Activated T-helper 2 cell treated with anti-CD3 and anti-CD28 coated beads, Interferon-gamma antibody, Interleukin-2, Interleukin-4, amounts not matched to agents 10 μg/mL and 5 μg/mL and 100 μg/mL, durations not matched to agents 14 hours and 24 hours and 36 hours (primary cell): ENCODE results near the gene TRABD2A. TPM values are rescaled to one million over a fixed set of nuclear protein-coding genes. Genes with fewer than 3 reads are reported as not detected.
"Not testable (repeated sequence)": the region's sequence is repeated elsewhere in the genome, so short reads cannot be mapped to it uniquely, and the experiment has no call there.

ENCODE experiments used
- DNase-seq: peaks from one replicate; pipeline ENCODE4 v3.0.0; 2021; ENCODE audit warnings: low spot score
- H3K27ac Mint-ChIP-seq: one replicate; pipeline ENCODE4 v1.8.0; 2021; ENCODE audit warnings: mixed read lengths
- H3K27me3 Mint-ChIP-seq: one replicate; pipeline ENCODE4 v1.8.0; 2021; ENCODE audit warnings: low read depth, mixed read lengths
- H3K36me3 Mint-ChIP-seq: one replicate; pipeline ENCODE4 v1.8.0; 2021; ENCODE audit warnings: low read depth, mixed read lengths
- H3K4me1 Mint-ChIP-seq: one replicate; pipeline ENCODE4 v1.8.0; 2021; ENCODE audit warnings: low read depth, mixed read lengths
- H3K4me3 Mint-ChIP-seq: one replicate; pipeline ENCODE4 v1.8.0; 2021; ENCODE audit warnings: low read depth, mild to moderate bottlenecking, moderate library complexity, mixed read lengths
- H3K9me3 Mint-ChIP-seq: one replicate; pipeline ENCODE4 v1.8.0; 2021; ENCODE audit warnings: mixed read lengths
- intact Hi-C: fragments of 100-400 bp; cut with micrococcal nuclease; formaldehyde crosslinking; loops from one replicate; pipeline ENCODE4 v1.15.1; 2023
- total RNA-seq: library from RNA; stranded (reverse); gene quantifications from 2 replicates; pipeline ENCODE4 v1.2.3, GENCODE V29; 2022

Gene TRABD2A, protein sequence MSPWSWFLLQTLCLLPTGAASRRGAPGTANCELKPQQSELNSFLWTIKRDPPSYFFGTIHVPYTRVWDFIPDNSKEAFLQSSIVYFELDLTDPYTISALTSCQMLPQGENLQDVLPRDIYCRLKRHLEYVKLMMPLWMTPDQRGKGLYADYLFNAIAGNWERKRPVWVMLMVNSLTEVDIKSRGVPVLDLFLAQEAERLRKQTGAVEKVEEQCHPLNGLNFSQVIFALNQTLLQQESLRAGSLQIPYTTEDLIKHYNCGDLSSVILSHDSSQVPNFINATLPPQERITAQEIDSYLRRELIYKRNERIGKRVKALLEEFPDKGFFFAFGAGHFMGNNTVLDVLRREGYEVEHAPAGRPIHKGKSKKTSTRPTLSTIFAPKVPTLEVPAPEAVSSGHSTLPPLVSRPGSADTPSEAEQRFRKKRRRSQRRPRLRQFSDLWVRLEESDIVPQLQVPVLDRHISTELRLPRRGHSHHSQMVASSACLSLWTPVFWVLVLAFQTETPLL
- 67.9 and 71.2 TPM in 2 replicates for total RNA-seq

GRCh38 chr2:84880645-84881521, at the start of gene TRABD2A:
Gene TRABD2A, minus strand, starts transcription at chr2:84881084. Its CDS starts 45 bp downstream, at chr2:84881039.
- H3K4me3 Mint-ChIP-seq, result peak within 1 kb of the TSS; percentile 97

GRCh38 chr2:84927275-84927627, 46.4 kb upstream of the TRABD2A start:
- no peaks in the 10 kb centered on the region for H3K27me3 Mint-ChIP-seq
- peaks cover 58% of the 10 kb centered on the region for H3K4me1 Mint-ChIP-seq
- peaks cover 8% of the 10 kb centered on the region for H3K36me3 Mint-ChIP-seq
- H3K27ac Mint-ChIP-seq, result peak overlapping the region; percentile 92
- H3K4me3 Mint-ChIP-seq, result peak overlapping the region; percentile 91
- DNase-seq, result no peak
- no peaks in the 10 kb centered on the region for H3K9me3 Mint-ChIP-seq
- intact Hi-C loops, result loop anchor here (1.0 to 2.0 kb wide), 3 partner anchors 11 to 358 kb away; partner anchors contain the start of gene KCMF1

More at GRCh38 chr2:84880645-84881521, at the start of gene TRABD2A:
- Mint-ChIP-seq H3K9me3 (no peaks in the 10 kb centered on the region), H3K36me3 (peaks cover 32% of the 10 kb centered on the region), H3K4me1 (peaks cover 53% of the 10 kb centered on the region), H3K27ac (peak within 1 kb of the TSS; percentile 95), H3K27me3 (no peaks in the 10 kb centered on the region)
- intact Hi-C loops, result loop anchor here (1.0 to 10.0 kb wide), 4 partner anchors 25 to 236 kb away; no protein-coding TSS in a partner anchor
- peak; percentile 57 for DNase-seq

- Mint-ChIP-seq H3K4me3 (peak overlapping the region; percentile 91), H3K4me1 (peaks cover 49% of the 10 kb centered on the region), H3K27me3 (no peaks in the 10 kb centered on the region)
These were observed 45.0 kb upstream of the TRABD2A start for GRCh38 chr2:84925724-84926376.

DNA sequence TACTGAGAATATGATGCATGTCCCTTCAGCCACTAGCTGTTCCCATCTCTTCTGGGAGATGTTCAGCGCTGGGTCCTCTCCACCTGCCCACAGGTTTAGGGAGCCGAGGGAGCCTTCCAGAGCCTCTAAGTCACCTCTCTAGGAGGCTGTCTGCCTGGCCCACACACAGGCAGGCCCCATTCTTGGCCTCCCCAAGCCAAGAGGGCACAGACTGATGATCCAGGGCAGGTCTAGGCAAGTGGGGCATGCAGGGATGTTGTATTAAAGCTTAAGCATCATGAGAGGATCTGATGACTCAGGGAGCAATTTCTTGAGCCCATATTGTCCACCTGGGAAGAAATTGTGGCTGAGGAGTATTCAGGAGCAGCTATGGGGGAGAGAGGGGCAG, 44.4 kb upstream of the TRABD2A start:
- no peak for DNase-seq
- H3K4me1 Mint-ChIP-seq, result peaks cover 47% of the 10 kb centered on the region
- peak overlapping the region; percentile 23 for H3K4me3 Mint-ChIP-seq
- peaks cover 7% of the 10 kb centered on the region for H3K36me3 Mint-ChIP-seq
- H3K9me3 Mint-ChIP-seq, result no peaks in the 10 kb centered on the region
- H3K27me3 Mint-ChIP-seq, result no peaks in the 10 kb centered on the region
- peak overlapping the region; percentile 92 for H3K27ac Mint-ChIP-seq
- intact Hi-C loops, result loop anchor here (1.0 to 2.0 kb wide), 4 partner anchors 17 to 430 kb away; no protein-coding TSS in a partner anchor

More at GRCh38 chr2:84925724-84926376, 45.0 kb upstream of the TRABD2A start:
- H3K9me3 Mint-ChIP-seq, result no peaks in the 10 kb centered on the region
- H3K36me3 Mint-ChIP-seq, result peaks cover 7% of the 10 kb centered on the region
- H3K27ac Mint-ChIP-seq, result peak overlapping the region; percentile 92
- peak; percentile 97 for DNase-seq
- intact Hi-C loops, result loop anchor here (1.0 to 2.0 kb wide), 8 partner anchors 18 to 431 kb away; partner anchors contain the start of gene KCMF1

DNA sequence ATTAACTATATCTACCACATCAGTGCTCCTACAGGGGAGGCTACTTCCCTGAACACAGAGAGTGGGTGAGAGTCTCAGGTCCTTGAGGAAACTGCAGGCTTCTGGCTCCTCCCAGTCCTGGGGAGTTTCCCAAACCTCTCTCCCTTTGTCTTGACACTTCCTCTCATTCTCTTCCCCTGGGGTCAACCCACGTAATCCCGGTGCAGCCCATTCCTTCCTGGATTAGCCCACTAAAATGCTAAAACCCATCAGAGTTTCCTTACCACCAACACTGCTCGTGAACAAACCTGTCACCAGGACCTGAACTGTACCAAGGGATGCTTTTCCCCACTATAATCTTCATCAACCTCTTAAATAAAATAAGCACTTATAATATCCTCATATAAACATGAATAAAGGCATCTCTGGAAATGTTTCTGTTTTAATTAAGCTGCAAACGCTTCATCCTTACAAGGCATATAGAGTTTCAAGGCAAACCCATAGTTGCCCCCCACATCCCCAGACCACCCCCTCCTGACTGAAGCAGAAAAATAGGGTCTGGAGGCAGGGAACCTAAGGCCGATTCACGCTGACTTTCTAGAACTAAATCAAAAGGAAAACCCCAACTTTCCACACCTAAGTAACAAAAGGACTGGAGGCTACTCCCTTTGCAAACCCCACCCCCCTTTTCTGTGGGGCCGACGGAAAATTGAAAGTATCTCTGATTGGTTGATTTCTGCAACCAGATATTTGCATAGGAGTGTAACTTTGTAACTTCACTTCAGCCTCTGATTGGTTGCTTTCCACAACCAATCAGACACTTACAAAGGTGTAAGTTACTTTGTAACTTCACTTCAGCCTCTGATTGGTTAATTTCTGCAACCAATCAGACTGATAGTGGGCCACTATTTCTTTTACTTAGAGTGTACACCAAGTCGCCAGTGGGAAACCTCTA, 43.6 kb upstream of the TRABD2A start:
- peak overlapping the region; percentile 92 for H3K27ac Mint-ChIP-seq
- intact Hi-C loops, result loop anchor here (1.0 to 2.0 kb wide), 4 partner anchors 16 to 429 kb away; no protein-coding TSS in a partner anchor
- peaks cover 52% of the 10 kb centered on the region for H3K4me1 Mint-ChIP-seq
- peak; percentile 75 for DNase-seq
- peaks cover 8% of the 10 kb centered on the region for H3K36me3 Mint-ChIP-seq
- peak overlapping the region; percentile 74 for H3K4me3 Mint-ChIP-seq
- no peaks in the 10 kb centered on the region for H3K9me3 Mint-ChIP-seq
- no peaks in the 10 kb centered on the region for H3K27me3 Mint-ChIP-seq

DNA sequence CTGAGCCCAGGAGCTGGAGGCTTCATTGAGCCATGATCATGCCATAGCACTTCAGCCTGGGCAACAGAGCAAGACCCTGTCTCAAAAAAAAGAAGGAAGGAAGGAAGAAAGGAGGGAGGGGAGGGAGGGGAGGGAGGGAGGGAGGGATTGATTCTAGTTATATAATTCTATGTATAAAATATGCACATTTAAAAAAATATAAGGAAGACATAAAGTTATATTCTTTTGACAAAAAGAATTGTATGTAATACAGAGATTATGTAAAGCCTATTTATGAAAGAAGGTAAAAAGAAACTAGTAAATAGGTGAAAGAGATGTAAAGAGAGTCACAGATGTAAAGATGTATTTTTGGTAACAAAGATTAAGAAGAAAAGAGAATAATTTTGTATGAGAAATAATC, 42.1 kb upstream of the TRABD2A start:
- Mint-ChIP-seq H3K27me3 (no peaks in the 10 kb centered on the region), H3K4me1 (peaks cover 59% of the 10 kb centered on the region), H3K4me3 (no peak overlapping the region), H3K27ac (no peak overlapping the region), H3K36me3 (peaks cover 9% of the 10 kb centered on the region), H3K9me3 (no peaks in the 10 kb centered on the region)
- intact Hi-C loops, result no loop called here
- DNase-seq, result no peak

GRCh38 chr2:84919885-84920580, 39.1 kb upstream of the TRABD2A start:
- peaks cover 2% of the 10 kb centered on the region for H3K36me3 Mint-ChIP-seq
- H3K9me3 Mint-ChIP-seq, result no peaks in the 10 kb centered on the region
- no peak for DNase-seq
- peak overlapping the region; percentile 48 for H3K4me3 Mint-ChIP-seq
- peak overlapping the region; percentile 93 for H3K27ac Mint-ChIP-seq
- no peaks in the 10 kb centered on the region for H3K27me3 Mint-ChIP-seq
- intact Hi-C loops, result loop anchor here (1.0 kb wide), 1 partner anchor 11 kb away; no protein-coding TSS in a partner anchor
- peaks cover 42% of the 10 kb centered on the region for H3K4me1 Mint-ChIP-seq

DNA sequence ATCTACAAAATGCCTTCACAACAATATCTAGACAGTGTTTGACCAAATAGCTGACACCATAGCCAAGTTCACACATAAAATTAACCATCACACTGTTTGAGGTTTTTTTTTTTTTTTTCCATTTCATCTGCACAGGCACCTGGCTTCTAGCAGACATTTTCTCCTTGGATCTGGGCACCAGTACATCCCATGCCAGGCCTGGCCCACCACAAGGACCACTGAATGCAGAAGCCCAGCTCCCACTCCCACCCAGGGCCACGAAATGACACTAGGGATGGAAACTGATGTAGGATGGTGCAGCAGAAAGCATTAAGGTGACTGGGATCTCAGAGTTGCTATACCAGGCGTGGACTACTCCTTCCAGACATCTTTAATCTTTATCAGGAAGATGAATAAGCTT, 37.5 kb upstream of the TRABD2A start:
- H3K4me3 Mint-ChIP-seq, result no peak overlapping the region
- peak overlapping the region; percentile 48 for H3K27ac Mint-ChIP-seq

DNA sequence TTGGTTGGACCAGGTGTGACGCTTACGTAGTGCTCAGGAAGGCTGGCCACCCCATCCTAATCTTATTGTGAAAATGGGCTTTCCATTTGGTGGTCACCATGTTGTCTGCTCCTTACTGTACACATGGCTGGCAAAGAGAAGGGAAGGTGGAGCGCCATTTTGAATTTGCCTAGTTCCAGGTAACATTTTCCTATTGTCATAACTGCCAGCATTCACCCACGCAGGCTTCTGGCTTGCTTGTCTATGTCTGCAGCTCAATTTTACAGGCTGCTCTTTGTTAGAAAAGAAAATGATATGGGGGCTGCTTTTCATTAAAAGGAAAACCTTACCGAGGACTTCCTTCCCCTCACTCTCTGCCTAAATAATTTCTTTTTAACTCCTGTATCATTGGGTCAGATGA, 36.9 kb upstream of the TRABD2A start:
- H3K27ac Mint-ChIP-seq, H3K36me3 Mint-ChIP-seq, H3K4me3 Mint-ChIP-seq, H3K9me3 Mint-ChIP-seq, H3K27me3 Mint-ChIP-seq, intact Hi-C loops, DNase-seq: not testable (repeated sequence)
- H3K4me1 Mint-ChIP-seq, result peaks cover 33% of the 10 kb centered on the region

More for the DNA sequence above, 37.5 kb upstream of the TRABD2A start:
- no peaks in the 10 kb centered on the region for H3K27me3 Mint-ChIP-seq
- peaks cover 36% of the 10 kb centered on the region for H3K4me1 Mint-ChIP-seq
- H3K36me3 Mint-ChIP-seq, result peaks cover 2% of the 10 kb centered on the region
- no peaks in the 10 kb centered on the region for H3K9me3 Mint-ChIP-seq
- intact Hi-C loops, result no loop called here
- no peak for DNase-seq

DNA sequence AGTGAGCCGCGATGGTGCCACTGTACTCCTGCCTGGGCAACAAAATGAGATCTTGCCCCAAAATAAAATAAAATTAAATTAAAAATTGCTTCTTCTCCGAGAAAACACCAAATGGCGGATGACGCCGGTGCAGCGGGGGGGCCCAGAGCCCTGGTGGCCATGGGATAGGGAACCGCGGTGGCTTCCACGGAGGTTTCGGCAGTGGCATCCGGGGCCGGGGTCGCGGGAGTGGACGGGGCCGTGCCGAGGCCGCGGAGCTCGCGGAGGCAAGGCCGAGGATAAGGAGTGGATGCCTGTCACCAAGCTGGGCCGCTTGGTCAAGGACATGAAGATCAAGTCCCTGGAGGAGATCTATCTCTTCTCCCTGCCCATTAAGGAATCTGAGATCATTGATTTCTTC, 34.8 kb upstream of the TRABD2A start:
- intact Hi-C loops, H3K4me3 Mint-ChIP-seq, H3K36me3 Mint-ChIP-seq, H3K9me3 Mint-ChIP-seq, H3K27ac Mint-ChIP-seq, H3K27me3 Mint-ChIP-seq, DNase-seq: not testable (repeated sequence)
- H3K4me1 Mint-ChIP-seq, result peaks cover 34% of the 10 kb centered on the region

DNA sequence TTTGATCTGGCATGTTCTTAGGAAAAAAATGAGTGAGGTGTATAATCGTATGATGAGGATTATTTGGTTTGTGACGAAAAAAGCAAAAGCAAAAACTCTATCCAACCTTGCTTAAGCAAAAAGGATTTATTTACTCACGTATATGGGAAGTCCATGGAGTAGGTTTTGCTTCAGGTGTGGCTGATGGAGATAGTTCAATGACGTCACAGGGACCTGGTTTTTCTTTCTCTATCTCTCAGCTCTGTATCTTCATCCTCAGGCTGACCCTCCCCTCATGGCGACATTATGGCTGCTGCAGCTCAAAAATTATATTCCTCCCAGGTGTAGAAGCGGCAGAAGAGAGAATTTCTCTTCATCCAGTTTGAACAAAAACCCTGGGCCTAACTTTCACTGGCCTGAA, 33.5 kb upstream of the TRABD2A start:
- no peak overlapping the region for H3K4me3 Mint-ChIP-seq
- H3K9me3 Mint-ChIP-seq, result peaks cover 9% of the 10 kb centered on the region
- H3K27me3 Mint-ChIP-seq, result no peaks in the 10 kb centered on the region
- H3K4me1 Mint-ChIP-seq, result peaks cover 30% of the 10 kb centered on the region
- no peak overlapping the region for H3K27ac Mint-ChIP-seq
- intact Hi-C loops, result no loop called here
- peaks cover 10% of the 10 kb centered on the region for H3K36me3 Mint-ChIP-seq
- no peak for DNase-seq
